WI38 (cell line): ENCODE data around the gene NARF.

Experiments used
- H3K4me3 ChIP-seq: 2 replicates; pipeline ENCODE4 v1.5.1; 2011; ENCODE audit warnings: low read depth, mild to moderate bottlenecking, control low read depth, low read length
- TF ChIP-seq, protein P1 (sequence below): IDR thresholded peaks from 2 replicates; pipeline ENCODE4 v1.5.1; 2012; ENCODE audit warnings: low read depth, mild to moderate bottlenecking, control low read depth, low read length

NARF gene

DNA sequence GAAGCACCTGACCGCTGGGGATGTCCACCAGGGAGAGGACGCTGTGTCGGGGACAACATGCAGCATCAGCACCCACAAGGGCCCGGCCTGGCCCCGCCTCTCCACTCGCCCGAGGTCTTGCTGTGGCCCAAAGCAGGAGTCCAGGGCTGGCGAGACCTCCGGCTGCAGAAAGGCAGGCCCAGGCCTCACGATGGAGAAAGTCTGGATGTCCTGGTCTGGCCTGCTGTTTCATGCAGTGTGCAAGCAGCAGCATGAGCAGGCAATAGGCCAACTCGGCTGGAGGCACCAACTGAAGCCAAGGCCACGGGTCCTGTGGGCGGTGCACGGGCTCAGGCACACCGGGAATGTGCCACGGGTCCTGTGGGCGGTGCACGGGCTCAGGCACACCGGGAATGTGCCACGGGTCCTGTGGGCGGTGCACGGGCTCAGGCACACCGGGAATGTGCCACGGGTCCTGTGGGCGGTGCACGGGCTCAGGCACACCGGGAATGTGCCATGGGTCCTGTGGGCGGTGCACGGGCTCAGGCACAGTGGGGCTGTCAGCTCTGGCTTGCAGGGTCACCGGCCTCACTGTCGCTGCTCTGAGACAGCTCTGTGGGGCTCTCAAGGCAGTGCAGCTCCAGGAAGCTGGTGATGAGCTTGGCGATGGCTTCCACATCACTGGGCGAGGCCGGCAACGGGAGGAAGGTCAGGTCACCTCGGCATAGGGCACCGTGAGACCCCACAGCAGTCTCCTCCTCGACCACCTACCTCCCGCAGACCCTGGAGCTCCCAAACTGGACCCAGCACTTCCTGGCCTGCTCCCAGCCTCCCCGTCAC is 14.9 kb upstream of the NARF start:
- H3K4me3 ChIP-seq, result no peak overlapping the region
- TF ChIP-seq, protein P1, sequence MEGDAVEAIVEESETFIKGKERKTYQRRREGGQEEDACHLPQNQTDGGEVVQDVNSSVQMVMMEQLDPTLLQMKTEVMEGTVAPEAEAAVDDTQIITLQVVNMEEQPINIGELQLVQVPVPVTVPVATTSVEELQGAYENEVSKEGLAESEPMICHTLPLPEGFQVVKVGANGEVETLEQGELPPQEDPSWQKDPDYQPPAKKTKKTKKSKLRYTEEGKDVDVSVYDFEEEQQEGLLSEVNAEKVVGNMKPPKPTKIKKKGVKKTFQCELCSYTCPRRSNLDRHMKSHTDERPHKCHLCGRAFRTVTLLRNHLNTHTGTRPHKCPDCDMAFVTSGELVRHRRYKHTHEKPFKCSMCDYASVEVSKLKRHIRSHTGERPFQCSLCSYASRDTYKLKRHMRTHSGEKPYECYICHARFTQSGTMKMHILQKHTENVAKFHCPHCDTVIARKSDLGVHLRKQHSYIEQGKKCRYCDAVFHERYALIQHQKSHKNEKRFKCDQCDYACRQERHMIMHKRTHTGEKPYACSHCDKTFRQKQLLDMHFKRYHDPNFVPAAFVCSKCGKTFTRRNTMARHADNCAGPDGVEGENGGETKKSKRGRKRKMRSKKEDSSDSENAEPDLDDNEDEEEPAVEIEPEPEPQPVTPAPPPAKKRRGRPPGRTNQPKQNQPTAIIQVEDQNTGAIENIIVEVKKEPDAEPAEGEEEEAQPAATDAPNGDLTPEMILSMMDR, result no peak

DNA sequence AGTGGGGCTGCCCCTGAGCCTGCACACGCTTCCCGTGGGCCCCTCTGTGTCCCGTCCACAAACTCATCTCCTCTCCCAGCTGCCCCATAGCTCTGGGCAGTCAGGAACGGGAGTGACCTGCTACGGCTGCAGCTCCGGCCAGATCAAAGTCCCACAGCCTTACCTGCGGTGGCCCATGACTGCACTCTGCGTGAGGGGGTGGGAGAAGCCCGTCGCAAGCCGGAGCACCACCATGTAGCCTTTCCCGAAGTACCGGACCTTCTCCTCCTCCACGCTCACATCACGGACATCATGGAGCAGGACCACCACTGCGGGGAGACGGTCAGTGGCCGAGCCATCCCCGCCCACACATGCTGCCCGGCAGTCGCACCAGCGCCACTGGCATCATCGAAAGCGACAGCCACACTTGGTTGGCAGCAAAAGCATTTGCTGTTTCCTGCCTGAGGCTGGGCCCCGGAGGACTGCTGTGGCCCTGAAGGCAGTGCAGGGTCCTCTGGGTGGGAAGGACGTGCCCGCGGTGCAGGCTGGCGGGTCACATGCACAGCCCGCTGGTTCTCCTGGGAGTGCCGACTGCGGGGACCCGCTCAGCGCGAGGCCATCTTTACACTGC is 14.2 kb upstream of the NARF start:
- H3K4me3 ChIP-seq, result no peak overlapping the region
- TF ChIP-seq, protein P1, result no peak

DNA sequence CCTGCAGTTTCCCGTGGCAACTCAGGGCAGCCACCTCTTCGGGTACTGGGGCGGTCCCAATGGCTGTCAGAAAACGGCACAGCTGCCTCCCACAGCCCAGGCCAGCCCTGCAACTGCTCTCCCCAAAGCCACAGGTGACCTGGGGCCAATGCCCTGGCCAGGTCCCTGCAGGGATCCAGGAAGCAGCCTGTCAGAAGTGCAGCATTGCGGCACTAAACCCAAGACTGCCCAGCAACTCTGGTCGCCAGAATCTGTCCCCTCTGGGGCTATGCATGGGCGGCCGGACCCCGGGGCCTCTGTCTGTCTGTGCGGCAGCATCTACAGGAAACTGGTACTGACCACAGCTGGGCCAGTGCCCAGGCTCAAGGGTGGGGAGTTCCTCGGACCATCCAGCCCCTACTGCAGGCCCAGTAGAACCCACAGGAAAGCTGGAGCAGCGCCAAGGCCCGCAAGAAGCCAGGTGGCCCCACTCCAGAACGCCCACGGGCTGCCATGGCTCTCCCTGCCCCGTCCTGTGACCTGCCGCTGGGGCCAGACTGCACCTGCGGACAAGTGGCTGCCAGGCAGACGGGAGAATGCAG is 13.5 kb upstream of the NARF start:
- no peak overlapping the region for H3K4me3 ChIP-seq
- TF ChIP-seq, protein P1, result no peak

DNA sequence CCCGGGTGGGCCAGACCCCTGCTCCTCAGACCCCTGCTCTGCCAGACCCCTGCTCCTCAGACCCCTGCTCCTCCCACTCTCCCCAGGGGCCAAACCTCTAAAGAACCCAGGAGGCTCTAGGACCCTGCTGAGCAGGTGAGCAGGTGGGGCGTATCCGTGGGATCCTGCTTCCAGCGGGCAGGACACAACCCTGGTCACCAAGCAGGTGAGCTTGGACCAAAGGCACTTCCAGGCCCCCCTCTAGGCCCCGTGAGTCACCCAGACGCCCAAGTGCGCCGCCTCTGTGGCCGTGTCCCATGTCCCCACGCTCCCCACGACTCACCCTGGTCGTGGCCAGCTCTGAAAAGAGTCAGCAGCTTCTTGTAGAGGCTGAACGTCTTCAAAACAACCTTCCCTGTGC is 13.0 kb upstream of the NARF start:
- TF ChIP-seq, protein P1, result no peak
- no peak overlapping the region for H3K4me3 ChIP-seq

DNA sequence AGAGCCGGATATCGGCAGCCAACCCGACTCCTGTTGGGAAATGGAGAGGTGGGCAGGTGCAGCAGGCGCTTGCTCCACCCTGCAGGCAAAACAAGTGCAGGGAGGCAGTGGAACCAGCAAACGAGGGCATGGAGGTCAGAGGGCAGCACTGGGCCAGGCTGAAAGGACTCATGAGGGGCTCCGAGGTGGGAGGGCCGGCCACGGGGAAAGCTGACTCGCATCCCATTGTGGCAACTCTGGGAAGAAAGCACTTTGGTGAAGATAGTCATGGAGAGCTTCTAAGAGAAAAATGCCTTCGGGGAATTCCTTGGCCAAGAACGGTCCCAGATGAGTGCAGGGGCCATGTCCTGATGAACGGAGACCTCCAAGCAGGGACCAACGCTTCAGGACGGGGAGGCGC is 12.4 kb upstream of the NARF start:
- TF ChIP-seq, protein P1, result no peak
- no peak overlapping the region for H3K4me3 ChIP-seq

DNA sequence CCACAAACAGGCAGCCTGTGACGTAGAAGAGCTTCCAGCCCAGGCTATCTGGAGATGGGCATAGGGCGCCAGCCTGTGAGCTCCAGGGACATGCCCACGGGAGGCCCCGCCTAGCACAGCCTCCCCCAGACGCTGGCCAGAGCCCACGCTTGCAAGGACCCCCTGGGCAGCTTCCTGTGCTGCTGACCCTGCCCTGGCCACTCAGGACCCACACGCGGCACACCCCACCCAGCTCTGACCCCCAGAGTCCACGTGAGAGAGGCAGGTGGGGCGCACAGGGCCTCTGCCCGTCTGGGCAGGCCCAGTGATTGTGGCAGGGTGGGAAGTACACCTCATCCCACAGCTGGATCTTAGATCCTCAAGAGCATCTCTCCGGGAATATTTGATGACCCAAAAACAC is 11.9 kb upstream of the NARF start:
- H3K4me3 ChIP-seq, result no peak overlapping the region

More for the DNA sequence above, 11.9 kb upstream of the NARF start:
- TF ChIP-seq, protein P1, result no peak
